Smooth muscle cell (in vitro differentiated cells): Measurements from ENCODE around the gene ZNF148. TPM values are rescaled to one million over a fixed set of nuclear protein-coding genes. Genes with fewer than 3 reads are reported as not detected.

Experiments used
- DNase-seq: peaks from one replicate; lab custom pipeline; 2025; ENCODE audit not compliant: unreplicated experiment; lab: John Stamatoyannopoulos, UW
- H2AFZ ChIP-seq: fragments of 200-600 bp; sonication (generic); 2 replicates; pipeline ENCODE4 v1.6.0; 2016; ENCODE audit warnings: antibody characterized with exemption, low read depth, mild to moderate bottlenecking
- H3F3A ChIP-seq: fragments of 200-600 bp; sonication (generic); 2 replicates; pipeline ENCODE4 v1.6.0; 2017; ENCODE audit warnings: antibody characterized with exemption, low read depth
- H3K27ac ChIP-seq: fragments of 200-600 bp; sonication (generic); 2 replicates; pipeline ENCODE4 v1.5.1; 2016; ENCODE audit warnings: low read depth, mild to moderate bottlenecking
- H3K27me3 ChIP-seq: fragments of 200-600 bp; sonication (generic); 2 replicates; pipeline ENCODE4 v1.6.1; 2016; ENCODE audit warnings: low read depth, mild to moderate bottlenecking
- H3K36me3 ChIP-seq: fragments of 200-600 bp; sonication (generic); 2 replicates; pipeline ENCODE4 v1.5.1; 2016; ENCODE audit warnings: low read depth
- H3K4me1 ChIP-seq: fragments of 200-600 bp; sonication (generic); 2 replicates; pipeline ENCODE4 v1.5.1; 2016; ENCODE audit warnings: low read depth
- H3K4me2 ChIP-seq: fragments of 200-600 bp; sonication (generic); 2 replicates; pipeline ENCODE4 v1.6.0; 2016; ENCODE audit warnings: mild to moderate bottlenecking
- H3K4me3 ChIP-seq: fragments of 200-600 bp; sonication (generic); 2 replicates; pipeline ENCODE4 v1.5.1; 2016; ENCODE audit warnings: mild to moderate bottlenecking
- H3K79me2 ChIP-seq: fragments of 200-600 bp; sonication (generic); 2 replicates; pipeline ENCODE4 v1.6.0; 2016; ENCODE audit warnings: low read depth, mild to moderate bottlenecking
- H3K9ac ChIP-seq: fragments of 200-600 bp; sonication (generic); 2 replicates; pipeline ENCODE4 v1.6.0; 2016; ENCODE audit warnings: low read depth
- H3K9me3 ChIP-seq: fragments of 200-600 bp; sonication (generic); replicated peaks from 2 replicates; pipeline ENCODE4 v1.5.1; 2016; ENCODE audit warnings: low read depth
- H4K20me1 ChIP-seq: fragments of 200-600 bp; sonication (generic); 2 replicates; pipeline ENCODE4 v1.6.0; 2016; ENCODE audit warnings: low read depth
- CTCF ChIP-seq: fragments of 200-600 bp; sonication (generic); IDR thresholded peaks from 2 replicates; pipeline ENCODE4 v1.5.1; 2017; ENCODE audit warnings: borderline replicate concordance, mild to moderate bottlenecking, antibody characterized with exemption; ENCODE audit not compliant: insufficient read depth, poor library complexity, severe bottlenecking
- WGBS: methylation state at CpG from one replicate; pipeline ENCODE4 v1.1.7; 2016; ENCODE audit warnings: low lambda C conversion rate; 5-methylcytosine and 5-hydroxymethylcytosine counted together
- polyA plus RNA-seq: library from polyadenylated mRNA; unstranded; fragments of >200 nt; fragmentation: Nextera tagmentation; extraction: Ambion mirVana; gene quantifications from 2 replicates; pipeline ENCODE4 v1.2.1, GENCODE V29; 2016
- total RNA-seq: library from RNA; depleted of rRNA; stranded (reverse); fragments of >200 nt; gene quantifications from 2 replicates; pipeline ENCODE4 v1.2.3, GENCODE V29; 2014

The ZNF148 gene
- total and polyA plus RNA-seq, 2 experiments from 2014 or later: 23.6 to 27.7 TPM

GRCh38 chr3:125238759-125239158 lies 136.4 kb downstream of the ZNF148 start:
- peaks cover 7% of the 10 kb centered on the region for H4K20me1 ChIP-seq
- H2AFZ ChIP-seq: no peak overlapping the region
- no peaks in the 10 kb centered on the region for H3K4me1 ChIP-seq
- H3K4me3 ChIP-seq: no peak overlapping the region
- 95% methylated on average over 3 of the region's 3 CpGs for WGBS
- no peaks in the 10 kb centered on the region for H3K9me3 ChIP-seq
- H3K9ac ChIP-seq: no peak overlapping the region
- no peak for TF ChIP-seq CTCF
- DNase-seq: no peak
- no peak overlapping the region for H3K4me2 ChIP-seq
- no peaks in the 10 kb centered on the region for H3K79me2 ChIP-seq
- peaks cover under 1% of the 10 kb centered on the region for H3K36me3 ChIP-seq
- peaks cover 5% of the 10 kb centered on the region for H3F3A ChIP-seq
- H3K27me3 ChIP-seq: no peaks in the 10 kb centered on the region
- no peak overlapping the region for H3K27ac ChIP-seq

GRCh38 chr3:125236331-125236903 lies 138.7 kb downstream of the ZNF148 start:
- H3K9me3 ChIP-seq: no peaks in the 10 kb centered on the region
- H3K36me3 ChIP-seq: peaks cover 9% of the 10 kb centered on the region
- TF ChIP-seq CTCF: no peak
- H3K79me2 ChIP-seq: peaks cover 2% of the 10 kb centered on the region
- peak overlapping the region; percentile 25 for H3K4me2 ChIP-seq
- H4K20me1 ChIP-seq: peaks cover 10% of the 10 kb centered on the region
- peaks cover 5% of the 10 kb centered on the region for H3F3A ChIP-seq
- no peak overlapping the region for H3K4me3 ChIP-seq
- no peak for DNase-seq
- peak overlapping the region; percentile 59 for H3K27ac ChIP-seq
- no peak overlapping the region for H3K9ac ChIP-seq
- H3K27me3 ChIP-seq: no peaks in the 10 kb centered on the region
- no peak overlapping the region for H2AFZ ChIP-seq
- 52% methylated on average over 6 of the region's 6 CpGs for whole genome bisulfite sequencing
- no peaks in the 10 kb centered on the region for H3K4me1 ChIP-seq

- H2AFZ ChIP-seq: no peak overlapping the region
- H3F3A ChIP-seq: peaks cover 5% of the 10 kb centered on the region
- H3K4me1 ChIP-seq: no peaks in the 10 kb centered on the region
- H3K36me3 ChIP-seq: peaks cover 9% of the 10 kb centered on the region
- H3K9me3 ChIP-seq: no peaks in the 10 kb centered on the region
- DNase-seq: no peak
- no peak overlapping the region for H3K27ac ChIP-seq
- no peak overlapping the region for H3K4me2 ChIP-seq
- no peak overlapping the region for H3K4me3 ChIP-seq
- peaks cover 6% of the 10 kb centered on the region for H3K79me2 ChIP-seq
- H4K20me1 ChIP-seq: peaks cover 6% of the 10 kb centered on the region
- no peak for TF ChIP-seq CTCF
- no peaks in the 10 kb centered on the region for H3K27me3 ChIP-seq
- no peak overlapping the region for H3K9ac ChIP-seq
- WGBS: 100% methylated on average over 1 of the region's 1 CpG
Observed at GRCh38 chr3:125234831-125235230, 140.3 kb downstream of the ZNF148 start.

GRCh38 chr3:125232401-125232800 lies 142.7 kb downstream of the ZNF148 start:
- peaks cover 9% of the 10 kb centered on the region for H3K36me3 ChIP-seq
- H3K79me2 ChIP-seq: peaks cover 6% of the 10 kb centered on the region
- 99% methylated on average over 3 of the region's 3 CpGs for WGBS
- no peak overlapping the region for H3K4me3 ChIP-seq
- no peak overlapping the region for H3K4me2 ChIP-seq
- no peaks in the 10 kb centered on the region for H3K9me3 ChIP-seq
- no peaks in the 10 kb centered on the region for H3K27me3 ChIP-seq
- H4K20me1 ChIP-seq: peaks cover 7% of the 10 kb centered on the region
- H3K4me1 ChIP-seq: no peaks in the 10 kb centered on the region
- no peak overlapping the region for H2AFZ ChIP-seq
- no peak for DNase-seq
- peaks cover 5% of the 10 kb centered on the region for H3F3A ChIP-seq
- H3K27ac ChIP-seq: peak overlapping the region; percentile 16
- no peak overlapping the region for H3K9ac ChIP-seq
- TF ChIP-seq CTCF: no peak
